RWPE2 (cell line): Measurements from ENCODE around the gene FAM9C.

ENCODE experiments used
- ATAC-seq: fragments of 200-7000 bp; cut with Tn5 transposase; 3 replicates; pipeline ENCODE4 v1.9.1; 2021; ENCODE audit warnings: low read depth
- DNase-seq: peaks from one replicate; pipeline ENCODE4 v3.0.0-alpha.2; 2020; ENCODE audit warnings: low spot score
- H3K27ac ChIP-seq: fragments of 450-650 bp; 2 replicates; pipeline ENCODE4 v1.5.1; 2017; ENCODE audit warnings: mild to moderate bottlenecking; ENCODE audit not compliant: poor library complexity, severe bottlenecking
- H3K27me3 ChIP-seq: fragments of 250-450 bp; sonication (Bioruptor Pico); 2 replicates; pipeline ENCODE4 v1.5.1; 2021; ENCODE audit warnings: mild to moderate bottlenecking, moderate library complexity; ENCODE audit not compliant: insufficient read depth, poor library complexity, severe bottlenecking
- H3K36me3 ChIP-seq: fragments of 250-450 bp; sonication (Bioruptor Pico); 2 replicates; pipeline ENCODE4 v1.5.1; 2020; ENCODE audit warnings: low read depth, mild to moderate bottlenecking, moderate library complexity
- H3K4me1 ChIP-seq: fragments of 250-450 bp; sonication (Bioruptor Pico); 2 replicates; pipeline ENCODE4 v1.5.1; 2021; ENCODE audit warnings: mild to moderate bottlenecking, moderate library complexity; ENCODE audit not compliant: insufficient read depth, poor library complexity, severe bottlenecking
- H3K4me3 ChIP-seq: fragments of 250-450 bp; sonication (Bioruptor Pico); 2 replicates; pipeline ENCODE4 v1.5.1; 2021; ENCODE audit warnings: mild to moderate bottlenecking, moderate library complexity; ENCODE audit not compliant: severe bottlenecking
- H3K9me3 ChIP-seq: fragments of 250-450 bp; sonication (Bioruptor Pico); 2 replicates; pipeline ENCODE4 v1.5.1; 2021; ENCODE audit warnings: mild to moderate bottlenecking, moderate library complexity; ENCODE audit not compliant: severe bottlenecking
- CTCF ChIP-seq: fragments of 450-650 bp; IDR thresholded peaks from one replicate; pipeline ENCODE4 v1.5.1; 2017; ENCODE audit warnings: mild to moderate bottlenecking, moderate library complexity; ENCODE audit not compliant: poor library complexity, severe bottlenecking

FAM9C gene

GRCh38 chrX:13076176-13076961 is 31.9 kb upstream of the FAM9C start:
- ATAC-seq (no peak), DNase-seq (no peak)
- Histone ChIP-seq H3K9me3 (no peaks in the 10 kb centered on the region), H3K27me3 (no peaks in the 10 kb centered on the region), H3K4me1 (no peaks in the 10 kb centered on the region), H3K27ac (no peak overlapping the region), H3K36me3 (no peaks in the 10 kb centered on the region), H3K4me3 (no peak overlapping the region)
- no peak for TF ChIP-seq CTCF

- no peak for TF ChIP-seq CTCF
- H3K27ac ChIP-seq: no peak overlapping the region
- H3K27me3 ChIP-seq: no peaks in the 10 kb centered on the region
- no peaks in the 10 kb centered on the region for H3K4me1 ChIP-seq
- H3K36me3 ChIP-seq: no peaks in the 10 kb centered on the region
- H3K9me3 ChIP-seq: no peaks in the 10 kb centered on the region
- H3K4me3 ChIP-seq: no peak overlapping the region
- ATAC-seq (no peak), DNase-seq (no peak)
Observed at GRCh38 chrX:13074297-13075262, 30.2 kb upstream of the FAM9C start.

GRCh38 chrX:13069771-13070416 is 25.5 kb upstream of the FAM9C start:
- H3K27ac ChIP-seq: no peak overlapping the region
- ATAC-seq: no peak
- TF ChIP-seq CTCF: no peak
- H3K4me3 ChIP-seq: no peak overlapping the region
- no peak for DNase-seq
- H3K9me3 ChIP-seq: no peaks in the 10 kb centered on the region
- H3K4me1 ChIP-seq: no peaks in the 10 kb centered on the region
- no peaks in the 10 kb centered on the region for H3K36me3 ChIP-seq
- no peaks in the 10 kb centered on the region for H3K27me3 ChIP-seq

- H3K27ac ChIP-seq: no peak overlapping the region
- ATAC-seq: no peak
- no peaks in the 10 kb centered on the region for H3K4me1 ChIP-seq
- H3K9me3 ChIP-seq: no peaks in the 10 kb centered on the region
- DNase-seq: no peak
- no peak for TF ChIP-seq CTCF
- H3K36me3 ChIP-seq: no peaks in the 10 kb centered on the region
- no peaks in the 10 kb centered on the region for H3K27me3 ChIP-seq
- H3K4me3 ChIP-seq: no peak overlapping the region
Observed at GRCh38 chrX:13068651-13069050, 24.2 kb upstream of the FAM9C start.
